Measurements from ENCODE around the gene PRKAG2.

PRKAG2 gene

DNA sequence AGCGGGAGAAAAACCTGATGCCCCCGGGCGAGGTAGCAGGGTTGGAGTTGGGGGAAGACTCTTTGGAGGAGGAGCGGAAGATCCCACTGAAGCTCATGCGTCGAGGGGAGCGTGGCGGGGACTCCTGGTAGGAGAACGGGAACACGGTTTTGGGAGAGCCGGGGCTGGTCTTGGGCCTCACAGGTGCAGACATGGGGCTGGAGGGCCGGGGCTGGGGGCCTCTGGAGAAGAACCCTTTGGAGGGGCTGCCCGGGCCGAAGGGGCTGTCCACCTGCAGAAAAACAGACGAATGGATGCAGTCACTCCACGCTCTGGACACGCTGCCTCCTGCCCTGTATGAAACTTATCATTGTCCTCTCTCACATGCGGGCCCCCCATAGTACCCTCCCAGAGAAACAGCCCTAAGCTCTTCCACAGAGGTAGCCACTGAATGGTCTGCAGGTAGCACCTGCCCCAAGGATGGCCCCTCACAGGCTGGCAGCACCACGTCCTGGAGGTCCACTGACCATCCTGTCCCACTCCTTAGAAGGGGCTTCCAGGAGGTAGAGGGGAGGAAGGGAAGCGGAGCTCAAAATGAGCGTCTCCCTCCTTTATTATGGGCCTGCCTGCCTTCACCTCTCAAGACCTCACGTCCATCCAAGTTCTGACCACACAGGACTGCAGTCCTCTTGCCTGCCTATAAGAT lies 95.6 kb downstream of the PRKAG2 start:
- Histone ChIP-seq H3K36me3 (ENCODE audit: insufficient read depth, low read length) (no peaks in the 10 kb centered on the region; the same call in 1 of the 2 replicates), H3F3A (ENCODE audit: low read depth) (no peaks in the 10 kb centered on the region), H3K9me2 (replicated peaks; ENCODE audit: low read depth, low read length) (no peaks in the 10 kb centered on the region), H3K4me1 (ENCODE audit: insufficient read depth, low read length, poor library complexity, severe bottlenecking) (no peaks in the 10 kb centered on the region), H3K27me3 (ENCODE audit: insufficient read depth, low read length, poor library complexity, severe bottlenecking) (no peaks in the 10 kb centered on the region), H3K79me2 (ENCODE audit: insufficient read depth, low read length) (no peaks in the 10 kb centered on the region), H4K20me1 (ENCODE audit: insufficient read depth, low read length, poor library complexity, severe bottlenecking) (no peaks in the 10 kb centered on the region), H2AFZ (ENCODE audit: low read length) (no peak overlapping the region), H3K9ac (ENCODE audit: low read depth, low read length, poor library complexity, severe bottlenecking) (no peak overlapping the region), H3K4me3 (ENCODE audit: low read length, poor library complexity, severe bottlenecking) (no peak overlapping the region), H3K9me3 (ENCODE audit: insufficient read depth, low read depth, low read length) (no peaks in the 10 kb centered on the region), H3K4me2 (ENCODE audit: low read depth, low read length, poor library complexity, severe bottlenecking) (no peak overlapping the region)
- TF ChIP-seq, protein P1, sequence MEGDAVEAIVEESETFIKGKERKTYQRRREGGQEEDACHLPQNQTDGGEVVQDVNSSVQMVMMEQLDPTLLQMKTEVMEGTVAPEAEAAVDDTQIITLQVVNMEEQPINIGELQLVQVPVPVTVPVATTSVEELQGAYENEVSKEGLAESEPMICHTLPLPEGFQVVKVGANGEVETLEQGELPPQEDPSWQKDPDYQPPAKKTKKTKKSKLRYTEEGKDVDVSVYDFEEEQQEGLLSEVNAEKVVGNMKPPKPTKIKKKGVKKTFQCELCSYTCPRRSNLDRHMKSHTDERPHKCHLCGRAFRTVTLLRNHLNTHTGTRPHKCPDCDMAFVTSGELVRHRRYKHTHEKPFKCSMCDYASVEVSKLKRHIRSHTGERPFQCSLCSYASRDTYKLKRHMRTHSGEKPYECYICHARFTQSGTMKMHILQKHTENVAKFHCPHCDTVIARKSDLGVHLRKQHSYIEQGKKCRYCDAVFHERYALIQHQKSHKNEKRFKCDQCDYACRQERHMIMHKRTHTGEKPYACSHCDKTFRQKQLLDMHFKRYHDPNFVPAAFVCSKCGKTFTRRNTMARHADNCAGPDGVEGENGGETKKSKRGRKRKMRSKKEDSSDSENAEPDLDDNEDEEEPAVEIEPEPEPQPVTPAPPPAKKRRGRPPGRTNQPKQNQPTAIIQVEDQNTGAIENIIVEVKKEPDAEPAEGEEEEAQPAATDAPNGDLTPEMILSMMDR (conservative IDR thresholded peaks at IDR 0.05; ENCODE audit: low read length), result no peak
- TF ChIP-seq EZH2phosphoT487 (IDR thresholded peaks at IDR 0.05; ENCODE audit: borderline replicate concordance), result no peak

- Histone ChIP-seq H3K4me1 (ENCODE audit: insufficient read depth, low read length, poor library complexity, severe bottlenecking) (no peaks in the 10 kb centered on the region), H3K36me3 (ENCODE audit: insufficient read depth, low read length) (no peaks in the 10 kb centered on the region; the same call in 1 of the 2 replicates), H3K9me3 (ENCODE audit: insufficient read depth, low read depth, low read length) (no peaks in the 10 kb centered on the region), H3F3A (ENCODE audit: low read depth) (no peaks in the 10 kb centered on the region), H3K27me3 (ENCODE audit: insufficient read depth, low read length, poor library complexity, severe bottlenecking) (no peaks in the 10 kb centered on the region), H4K20me1 (ENCODE audit: insufficient read depth, low read length, poor library complexity, severe bottlenecking) (no peaks in the 10 kb centered on the region), H3K9ac (ENCODE audit: low read depth, low read length, poor library complexity, severe bottlenecking) (no peak overlapping the region), H3K4me3 (ENCODE audit: low read length, poor library complexity, severe bottlenecking) (no peak overlapping the region), H3K79me2 (ENCODE audit: insufficient read depth, low read length) (no peaks in the 10 kb centered on the region), H3K9me2 (replicated peaks; ENCODE audit: low read depth, low read length) (no peaks in the 10 kb centered on the region), H3K4me2 (ENCODE audit: low read depth, low read length, poor library complexity, severe bottlenecking) (no peak overlapping the region), H2AFZ (ENCODE audit: low read length) (no peak overlapping the region)
- no peak for TF ChIP-seq EZH2phosphoT487 (IDR thresholded peaks at IDR 0.05; ENCODE audit: borderline replicate concordance)
- TF ChIP-seq, protein P1 (conservative IDR thresholded peaks at IDR 0.05; ENCODE audit: low read length), result no peak
Observed at GRCh38 chr7:151780631-151781030, 96.3 kb downstream of the PRKAG2 start.

- Histone ChIP-seq H3K79me2 (ENCODE audit: insufficient read depth, low read length) (no peaks in the 10 kb centered on the region), H3K27me3 (ENCODE audit: insufficient read depth, low read length, poor library complexity, severe bottlenecking) (no peaks in the 10 kb centered on the region), H3K4me3 (ENCODE audit: low read length, poor library complexity, severe bottlenecking) (no peak overlapping the region), H3K36me3 (ENCODE audit: insufficient read depth, low read length) (no peaks in the 10 kb centered on the region; the same call in 1 of the 2 replicates), H3K4me2 (ENCODE audit: low read depth, low read length, poor library complexity, severe bottlenecking) (no peak overlapping the region), H3K4me1 (ENCODE audit: insufficient read depth, low read length, poor library complexity, severe bottlenecking) (no peaks in the 10 kb centered on the region), H3F3A (ENCODE audit: low read depth) (no peaks in the 10 kb centered on the region), H3K9me3 (ENCODE audit: insufficient read depth, low read depth, low read length) (no peaks in the 10 kb centered on the region), H3K9ac (ENCODE audit: low read depth, low read length, poor library complexity, severe bottlenecking) (no peak overlapping the region), H3K9me2 (replicated peaks; ENCODE audit: low read depth, low read length) (no peaks in the 10 kb centered on the region), H4K20me1 (ENCODE audit: insufficient read depth, low read length, poor library complexity, severe bottlenecking) (no peaks in the 10 kb centered on the region), H2AFZ (ENCODE audit: low read length) (no peak overlapping the region)
- no peak for TF ChIP-seq EZH2phosphoT487 (IDR thresholded peaks at IDR 0.05; ENCODE audit: borderline replicate concordance)
- TF ChIP-seq, protein P1 (conservative IDR thresholded peaks at IDR 0.05; ENCODE audit: low read length), result no peak
Observed at GRCh38 chr7:151779678-151780077, 97.2 kb downstream of the PRKAG2 start.
